ENCODE measurements around the gene SPRN.

- TF ChIP-seq REST (IDR thresholded peaks at IDR 0.05; ENCODE audit: insufficient read depth in 1 of 2, low read depth in 2 of 2, low read length in 2 of 2) = no peak
- TF ChIP-seq POLR2AphosphoS5 (IDR thresholded peaks at IDR 0.05; ENCODE audit: low read depth, low read length) = no peak
- no peak for TF ChIP-seq TAF1 (IDR thresholded peaks at IDR 0.05; ENCODE audit: borderline replicate concordance, insufficient read depth, low read length)
Measured at GRCh38 chr10:133379152-133379800, 45.1 kb downstream of the SPRN start, which contains the start of gene PAOX.
